T-helper 1 cell treated with Interleukin-12 subunit alpha and Interleukin-12 subunit beta and Interleukin-4 antibody, amounts not matched to agents 30 μg/mL and 1 μg/mL, for 36 hours (primary cell): ENCODE results near the gene HSD11B2.

ENCODE experiments used
- H3K27ac Mint-ChIP-seq: one replicate; pipeline ENCODE4 v1.8.0; 2021; ENCODE audit warnings: mild to moderate bottlenecking, mixed read lengths
- H3K27me3 Mint-ChIP-seq: one replicate; pipeline ENCODE4 v1.8.0; 2021; ENCODE audit warnings: low read depth, mixed read lengths
- H3K36me3 Mint-ChIP-seq: one replicate; pipeline ENCODE4 v1.8.0; 2021; ENCODE audit warnings: low read depth, mixed read lengths
- H3K4me1 Mint-ChIP-seq: one replicate; pipeline ENCODE4 v1.8.0; 2021; ENCODE audit warnings: low read depth, mixed read lengths
- H3K4me3 Mint-ChIP-seq: one replicate; pipeline ENCODE4 v1.8.0; 2021; ENCODE audit warnings: mild to moderate bottlenecking, moderate library complexity, mixed read lengths
- H3K9me3 Mint-ChIP-seq: one replicate; pipeline ENCODE4 v1.8.0; 2021; ENCODE audit warnings: mixed read lengths

The HSD11B2 gene

DNA sequence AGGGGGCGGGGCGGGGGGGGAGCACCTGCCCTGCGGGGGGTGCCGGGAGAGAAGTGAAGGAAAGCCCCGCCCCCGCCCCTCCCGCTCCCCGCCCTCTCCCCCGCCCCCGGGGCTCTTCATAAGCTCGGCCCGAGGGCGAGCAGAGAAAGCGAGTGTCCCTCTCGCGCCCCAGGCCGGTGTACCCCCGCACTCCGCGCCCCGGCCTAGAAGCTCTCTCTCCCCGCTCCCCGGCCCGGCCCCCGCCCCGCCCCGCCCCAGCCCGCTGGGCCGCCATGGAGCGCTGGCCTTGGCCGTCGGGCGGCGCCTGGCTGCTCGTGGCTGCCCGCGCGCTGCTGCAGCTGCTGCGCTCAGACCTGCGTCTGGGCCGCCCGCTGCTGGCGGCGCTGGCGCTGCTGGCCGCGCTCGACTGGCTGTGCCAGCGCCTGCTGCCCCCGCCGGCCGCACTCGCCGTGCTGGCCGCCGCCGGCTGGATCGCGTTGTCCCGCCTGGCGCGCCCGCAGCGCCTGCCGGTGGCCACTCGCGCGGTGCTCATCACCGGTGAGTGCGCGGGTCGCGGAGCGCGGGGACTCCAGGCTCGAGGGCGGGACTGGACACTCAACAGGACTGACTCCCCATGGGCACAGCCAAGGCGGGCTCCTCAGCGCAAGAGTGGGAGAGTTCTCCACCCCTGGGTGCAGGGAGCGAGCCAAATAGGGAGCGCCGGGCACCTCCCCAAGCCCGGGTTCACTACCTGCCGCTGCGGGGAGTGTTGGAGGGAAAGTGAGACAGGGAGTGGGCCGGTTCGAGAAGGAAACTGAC lies at the start of gene HSD11B2:
Gene HSD11B2 (plus strand): TSS at position 145 of the 798 bp plus-strand sequence. CDS start 128 bp downstream, at position 273.
- Mint-ChIP-seq H3K4me3 (peak within 1 kb of the TSS; percentile 75), H3K9me3 (no peaks in the 10 kb centered on the region), H3K4me1 (peaks cover 5% of the 10 kb centered on the region), H3K27ac (peak within 1 kb of the TSS; percentile 15), H3K36me3 (peaks cover 2% of the 10 kb centered on the region), H3K27me3 (peaks cover 50% of the 10 kb centered on the region)

DNA sequence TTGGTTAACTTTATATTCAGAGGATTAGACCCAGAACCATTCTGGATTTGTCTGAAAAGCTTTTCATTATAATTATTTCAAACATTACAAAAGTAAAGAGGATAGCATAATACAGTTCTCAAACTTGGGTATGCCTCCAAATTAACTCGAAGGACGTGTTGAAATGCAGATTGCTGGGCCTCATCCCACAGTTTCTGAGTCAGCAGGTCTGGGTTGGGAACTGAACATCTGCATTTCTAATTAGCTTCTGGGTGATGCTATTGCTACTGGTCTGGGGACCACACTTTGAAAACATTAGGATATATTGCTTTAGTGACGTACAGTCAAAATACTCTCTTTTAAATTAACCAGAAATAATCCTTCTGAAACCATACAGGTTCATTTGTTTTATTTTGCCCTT lies 47.6 kb upstream of the HSD11B2 start:
- Mint-ChIP-seq H3K27me3 (peaks cover 18% of the 10 kb centered on the region), H3K4me3 (no peak overlapping the region), H3K36me3 (no peaks in the 10 kb centered on the region), H3K4me1 (no peaks in the 10 kb centered on the region), H3K27ac (no peak overlapping the region), H3K9me3 (no peaks in the 10 kb centered on the region)

DNA sequence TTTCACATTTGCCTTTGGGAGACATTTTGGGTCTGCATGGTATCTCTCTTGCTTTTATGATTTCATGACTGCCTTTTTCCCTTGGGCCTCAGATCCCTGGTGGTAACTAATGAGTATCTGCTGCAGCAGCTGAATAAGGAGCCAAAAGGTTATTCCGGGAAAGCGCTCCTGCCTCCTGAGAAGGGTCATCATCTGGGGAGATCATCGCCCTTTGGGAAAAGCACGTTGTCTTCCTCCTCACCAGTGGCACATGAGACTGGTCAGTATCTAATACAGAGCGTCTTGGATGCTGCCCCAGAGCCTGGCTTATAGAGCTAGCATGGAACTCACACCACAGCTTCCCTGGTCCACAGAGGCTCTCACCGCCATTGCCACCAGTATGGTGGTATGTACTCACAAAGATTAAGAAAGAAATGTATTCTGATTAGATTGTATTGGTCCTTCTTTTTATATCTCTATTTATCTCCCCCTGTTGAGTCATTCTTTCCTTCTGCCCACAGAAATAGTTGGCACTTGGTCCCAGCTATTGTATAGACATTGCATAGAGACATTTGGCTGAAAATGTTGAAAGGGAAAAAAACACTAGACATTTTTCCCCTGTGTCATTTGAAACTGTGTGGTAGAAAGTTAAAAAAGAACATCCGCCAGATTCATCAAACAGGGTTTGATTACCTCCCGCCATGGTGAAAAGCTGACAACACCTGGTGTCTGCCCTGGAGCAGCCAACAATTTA lies 46.0 kb upstream of the HSD11B2 start:
- Mint-ChIP-seq H3K4me1 (no peaks in the 10 kb centered on the region), H3K4me3 (no peak overlapping the region), H3K36me3 (no peaks in the 10 kb centered on the region), H3K9me3 (no peaks in the 10 kb centered on the region), H3K27ac (no peak overlapping the region), H3K27me3 (peaks cover 18% of the 10 kb centered on the region)

DNA sequence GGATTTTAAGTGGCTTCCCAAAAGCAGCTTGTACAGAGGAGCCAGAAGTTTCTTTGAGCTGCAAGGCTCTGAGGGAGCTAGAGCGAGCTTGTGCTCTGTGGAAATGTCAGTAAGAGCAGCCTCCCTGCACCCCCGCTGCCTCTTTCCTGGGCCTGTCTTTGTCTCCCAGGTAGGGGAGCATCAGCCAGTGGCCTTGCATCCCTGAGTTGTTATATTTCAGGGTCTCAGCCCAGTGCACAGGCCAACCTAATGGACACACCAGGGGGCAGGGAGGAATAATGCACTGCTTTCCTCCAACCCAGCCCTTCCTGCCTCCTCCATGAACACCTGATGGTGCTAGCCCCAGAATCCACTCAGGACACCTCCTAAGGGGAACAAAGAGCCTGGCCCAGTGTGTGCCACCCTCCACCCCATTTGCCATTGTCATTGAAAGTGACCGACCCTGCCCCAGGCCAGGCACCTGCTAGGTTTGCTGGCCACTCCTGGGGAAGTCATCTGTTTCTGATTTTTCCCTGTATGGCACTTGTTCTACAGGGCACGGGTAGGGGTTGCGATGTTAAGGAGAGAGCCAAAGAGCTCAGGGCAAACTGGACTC lies 44.0 kb upstream of the HSD11B2 start:
- Mint-ChIP-seq H3K4me3 (no peak overlapping the region), H3K27ac (no peak overlapping the region), H3K4me1 (no peaks in the 10 kb centered on the region), H3K27me3 (peaks cover 29% of the 10 kb centered on the region), H3K9me3 (no peaks in the 10 kb centered on the region), H3K36me3 (no peaks in the 10 kb centered on the region)

DNA sequence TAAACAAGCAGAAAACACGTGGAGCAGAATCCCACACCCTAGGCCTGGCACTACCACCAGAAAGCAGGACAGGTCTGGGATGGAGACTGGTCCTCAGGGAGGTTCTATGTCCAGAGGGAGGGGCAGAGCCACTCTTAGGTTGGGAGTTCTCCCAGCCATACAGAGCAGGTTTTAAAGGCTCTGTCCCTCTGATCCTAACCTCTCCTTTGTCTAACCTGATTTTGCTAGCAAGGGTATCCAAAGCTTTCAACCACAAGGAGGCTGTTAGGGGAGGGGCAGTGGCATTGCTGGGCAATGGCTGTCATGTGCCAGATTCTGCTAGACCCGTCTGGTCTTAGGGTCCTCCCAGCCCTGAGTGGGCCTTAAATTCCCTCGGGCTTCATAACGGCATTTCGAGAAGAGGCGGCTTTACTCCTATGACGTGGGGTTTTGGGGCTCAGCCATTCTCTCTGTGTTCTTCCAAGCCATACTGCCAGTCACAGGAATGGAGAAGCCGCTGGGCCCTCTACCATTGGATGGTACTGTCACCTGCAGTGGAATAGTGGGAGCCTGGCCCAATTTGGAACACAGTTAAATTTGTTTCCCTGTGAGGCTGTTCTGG lies 43.3 kb upstream of the HSD11B2 start:
- Mint-ChIP-seq H3K4me3 (no peak overlapping the region), H3K9me3 (no peaks in the 10 kb centered on the region), H3K27me3 (peaks cover 35% of the 10 kb centered on the region), H3K4me1 (no peaks in the 10 kb centered on the region), H3K27ac (no peak overlapping the region), H3K36me3 (no peaks in the 10 kb centered on the region)

DNA sequence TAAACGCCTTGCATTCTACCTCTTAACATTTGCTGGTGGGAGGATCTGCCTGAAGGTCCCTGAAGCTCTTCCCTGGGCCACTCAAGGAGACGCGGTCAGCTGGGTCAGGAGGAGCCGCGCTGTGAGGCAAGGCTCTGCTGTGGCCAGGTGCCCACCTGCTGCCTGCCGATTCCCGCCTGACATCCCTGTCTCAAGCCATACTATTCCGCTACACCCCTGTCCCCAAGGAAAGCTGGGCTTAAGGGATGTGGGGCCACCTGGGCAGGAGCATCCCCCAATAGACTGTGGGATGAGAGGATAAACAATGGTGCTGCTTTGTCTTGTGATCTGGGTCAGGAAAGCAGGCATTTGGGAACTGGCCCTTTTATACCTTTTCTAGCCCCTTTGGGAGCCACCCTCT lies 42.7 kb upstream of the HSD11B2 start:
- no peak overlapping the region for H3K4me3 Mint-ChIP-seq
- no peak overlapping the region for H3K27ac Mint-ChIP-seq
- no peaks in the 10 kb centered on the region for H3K9me3 Mint-ChIP-seq
- no peaks in the 10 kb centered on the region for H3K36me3 Mint-ChIP-seq
- H3K4me1 Mint-ChIP-seq = no peaks in the 10 kb centered on the region
- peaks cover 38% of the 10 kb centered on the region for H3K27me3 Mint-ChIP-seq

DNA sequence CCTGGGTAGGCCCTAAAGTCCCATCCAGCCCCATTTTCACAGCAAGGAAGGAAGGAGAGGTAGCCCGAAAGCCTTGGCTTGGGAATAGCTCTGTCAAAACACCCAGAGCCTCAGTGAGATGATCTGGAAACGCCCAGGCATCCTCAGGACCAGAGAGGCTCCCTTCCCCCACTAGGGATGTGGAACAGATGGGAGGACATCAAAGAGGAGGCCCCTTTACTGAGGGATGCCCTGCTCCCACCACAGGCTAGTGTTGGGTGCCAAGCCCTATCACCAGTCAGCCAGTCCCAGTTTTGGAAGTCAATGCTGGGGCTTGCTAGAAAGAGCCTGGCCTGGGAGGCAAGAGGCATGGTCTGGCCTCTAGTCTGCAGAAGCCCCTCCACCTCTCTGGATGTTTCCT lies 42.3 kb upstream of the HSD11B2 start:
- H3K27ac Mint-ChIP-seq = no peak overlapping the region
- no peak overlapping the region for H3K4me3 Mint-ChIP-seq
- no peaks in the 10 kb centered on the region for H3K9me3 Mint-ChIP-seq
- no peaks in the 10 kb centered on the region for H3K36me3 Mint-ChIP-seq
- no peaks in the 10 kb centered on the region for H3K4me1 Mint-ChIP-seq
- peaks cover 39% of the 10 kb centered on the region for H3K27me3 Mint-ChIP-seq

DNA sequence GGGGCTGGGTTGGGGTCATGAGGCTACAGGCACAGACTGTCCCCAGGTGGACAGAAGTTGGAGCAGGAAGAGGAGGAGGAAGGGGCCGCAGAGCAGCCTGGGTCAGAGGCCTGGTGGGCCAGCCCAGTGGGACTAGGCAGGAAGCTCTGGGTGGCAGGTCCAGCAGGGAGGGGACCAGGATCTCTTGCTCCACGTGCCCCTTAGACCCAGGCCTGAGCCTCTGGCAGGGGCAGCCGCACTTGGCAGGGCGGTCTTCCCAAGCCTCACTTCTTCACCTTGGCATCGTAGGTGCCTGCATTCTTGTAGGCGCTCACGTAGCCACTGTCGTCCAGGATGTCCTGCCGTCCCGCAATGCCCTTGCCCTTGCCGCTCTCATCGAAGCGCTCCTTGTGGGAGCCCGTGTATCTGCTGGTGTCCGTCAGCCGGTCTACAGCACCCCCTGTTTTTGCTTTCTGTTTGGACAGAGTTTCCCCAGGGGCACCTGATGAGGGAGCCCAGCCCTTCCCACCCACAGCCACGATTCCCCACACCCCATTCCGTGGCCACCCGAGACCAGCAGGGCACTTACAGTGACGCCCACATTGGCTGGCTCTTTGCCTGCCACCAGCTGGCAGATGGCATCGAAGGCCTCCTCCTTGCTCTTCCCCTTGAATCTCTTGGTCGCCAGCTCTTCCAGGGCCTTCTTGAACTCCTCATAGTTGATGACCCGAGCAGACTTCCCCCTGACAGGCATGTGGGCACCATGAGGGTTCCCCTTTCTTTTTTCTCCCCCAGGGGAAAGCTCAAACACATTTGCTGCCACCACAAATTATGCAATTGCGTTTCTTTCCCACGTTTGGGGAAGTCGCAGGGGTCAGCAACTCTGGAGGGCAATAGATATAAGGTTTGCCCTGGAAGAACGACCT lies 40.8 kb upstream of the HSD11B2 start:
- peaks cover 4% of the 10 kb centered on the region for H3K4me1 Mint-ChIP-seq

DNA sequence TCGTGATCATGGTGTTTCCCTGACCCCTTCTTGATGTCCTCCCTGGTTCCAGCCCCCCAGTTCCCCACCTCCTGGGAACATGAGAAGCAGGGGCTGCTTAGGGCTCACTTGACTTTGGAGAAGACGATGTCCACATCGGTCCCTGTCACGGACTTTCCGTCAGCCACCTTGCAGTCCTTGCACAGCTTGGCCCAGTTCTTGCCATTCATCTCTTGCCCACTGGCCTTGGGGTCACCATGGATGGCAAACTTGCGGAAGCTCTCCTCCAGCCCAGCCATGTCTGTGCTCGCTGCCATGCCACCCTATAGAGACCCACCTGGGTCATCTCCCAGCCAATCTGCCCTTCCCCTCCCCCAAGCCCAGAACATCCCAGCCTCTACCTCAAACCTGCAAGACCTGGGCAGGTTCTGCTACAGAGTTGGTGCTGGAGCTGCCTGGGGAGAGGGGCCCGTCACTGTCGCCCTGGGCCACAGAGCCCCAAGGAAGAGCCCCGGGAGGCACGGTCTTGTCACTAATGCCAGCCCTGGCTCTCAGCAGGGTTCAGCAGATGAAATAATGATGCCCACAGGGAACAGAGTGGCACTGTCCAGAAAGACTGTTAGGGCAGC lies 40.0 kb upstream of the HSD11B2 start:
- Mint-ChIP-seq H3K9me3 (no peaks in the 10 kb centered on the region), H3K27me3 (peaks cover 47% of the 10 kb centered on the region), H3K36me3 (no peaks in the 10 kb centered on the region), H3K4me1 (peaks cover 8% of the 10 kb centered on the region), H3K4me3 (no peak overlapping the region), H3K27ac (no peak overlapping the region)

More for the DNA sequence above, 40.8 kb upstream of the HSD11B2 start:
- Mint-ChIP-seq H3K9me3 (no peaks in the 10 kb centered on the region), H3K27me3 (peaks cover 47% of the 10 kb centered on the region), H3K4me3 (no peak overlapping the region), H3K36me3 (no peaks in the 10 kb centered on the region), H3K27ac (no peak overlapping the region)

DNA sequence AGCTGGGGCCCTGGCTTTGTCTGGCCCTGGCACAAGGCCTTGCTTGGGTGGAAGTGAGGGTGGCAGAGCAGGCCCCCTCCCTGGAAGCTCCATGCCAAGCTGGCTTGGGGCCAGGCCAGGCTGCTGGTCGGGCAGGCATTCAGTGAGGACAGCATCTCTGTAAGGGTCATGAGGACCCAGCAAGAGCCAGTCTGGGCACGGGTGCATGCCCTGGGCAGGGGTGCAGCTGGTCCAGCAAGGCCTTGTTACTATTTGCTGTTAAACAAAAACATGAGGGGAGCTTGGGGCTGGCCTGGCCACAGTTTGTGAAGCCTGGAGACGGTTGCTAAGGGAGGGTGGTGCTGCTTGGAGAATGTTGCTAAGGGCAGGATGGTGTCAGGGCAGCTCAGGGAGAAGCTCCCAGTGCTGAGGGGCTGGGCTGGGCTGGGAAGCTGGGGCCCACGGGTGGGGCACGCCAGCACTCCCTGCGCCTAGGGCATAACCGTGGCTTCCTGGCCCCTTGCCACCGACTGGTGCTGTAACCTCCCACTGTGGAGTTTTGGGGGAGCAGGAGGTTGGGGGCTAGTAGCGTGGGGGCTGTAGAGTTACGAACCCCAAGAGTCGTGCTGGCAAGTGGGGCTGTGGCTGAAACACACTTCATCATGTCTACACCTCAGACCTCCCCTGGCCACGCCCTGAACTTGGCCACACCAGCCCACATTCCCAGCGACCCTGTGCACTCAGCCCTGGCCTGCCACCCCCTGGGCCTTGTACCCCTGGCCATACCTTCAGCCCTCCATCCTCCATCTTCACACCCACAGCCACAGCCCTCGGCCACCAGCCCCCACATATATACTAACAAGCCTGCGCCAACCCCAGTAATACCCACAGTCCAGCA lies 39.3 kb upstream of the HSD11B2 start:
- Mint-ChIP-seq H3K4me3 (no peak overlapping the region), H3K36me3 (no peaks in the 10 kb centered on the region), H3K4me1 (peaks cover 8% of the 10 kb centered on the region), H3K9me3 (no peaks in the 10 kb centered on the region), H3K27me3 (peaks cover 41% of the 10 kb centered on the region), H3K27ac (no peak overlapping the region)

DNA sequence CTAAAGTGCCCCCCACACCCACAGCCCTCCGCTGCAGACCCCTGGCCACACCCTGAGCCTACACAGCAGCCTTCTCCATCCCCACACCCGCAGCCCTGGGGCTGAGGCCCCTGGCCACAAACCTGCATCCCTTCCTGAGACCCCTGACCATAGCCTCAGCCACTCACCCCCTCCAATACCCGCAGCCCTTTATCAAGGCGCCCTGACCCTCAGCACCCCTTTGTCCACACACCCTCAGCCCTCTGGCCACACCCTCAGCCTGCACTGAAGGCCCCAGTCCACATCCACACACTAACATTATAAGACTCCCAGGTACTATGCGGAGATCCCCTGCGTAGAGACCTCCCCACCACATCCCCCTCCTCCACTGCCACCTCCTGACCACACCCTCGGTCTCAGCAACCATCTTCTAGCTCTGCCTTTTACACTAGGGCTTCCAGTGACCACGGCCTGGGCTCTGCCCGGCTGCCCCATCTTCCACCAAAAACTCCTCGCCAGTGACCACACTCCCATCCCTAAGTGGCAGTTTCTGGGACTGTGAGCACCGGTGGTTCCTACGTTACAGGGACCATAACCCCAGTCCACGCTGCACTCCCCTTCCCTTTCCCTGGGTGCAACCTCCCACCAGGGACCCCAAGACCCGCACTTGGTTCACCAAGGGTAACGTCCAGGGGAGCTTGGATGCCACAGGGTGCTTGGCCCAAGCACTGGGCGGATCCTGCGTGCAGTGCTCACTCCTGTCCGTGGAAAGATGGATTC lies 38.4 kb upstream of the HSD11B2 start:
- H3K36me3 Mint-ChIP-seq = no peaks in the 10 kb centered on the region
- no peak overlapping the region for H3K27ac Mint-ChIP-seq
- no peak overlapping the region for H3K4me3 Mint-ChIP-seq
- H3K9me3 Mint-ChIP-seq = no peaks in the 10 kb centered on the region
- H3K4me1 Mint-ChIP-seq = peaks cover 8% of the 10 kb centered on the region
- H3K27me3 Mint-ChIP-seq = peaks cover 41% of the 10 kb centered on the region

DNA sequence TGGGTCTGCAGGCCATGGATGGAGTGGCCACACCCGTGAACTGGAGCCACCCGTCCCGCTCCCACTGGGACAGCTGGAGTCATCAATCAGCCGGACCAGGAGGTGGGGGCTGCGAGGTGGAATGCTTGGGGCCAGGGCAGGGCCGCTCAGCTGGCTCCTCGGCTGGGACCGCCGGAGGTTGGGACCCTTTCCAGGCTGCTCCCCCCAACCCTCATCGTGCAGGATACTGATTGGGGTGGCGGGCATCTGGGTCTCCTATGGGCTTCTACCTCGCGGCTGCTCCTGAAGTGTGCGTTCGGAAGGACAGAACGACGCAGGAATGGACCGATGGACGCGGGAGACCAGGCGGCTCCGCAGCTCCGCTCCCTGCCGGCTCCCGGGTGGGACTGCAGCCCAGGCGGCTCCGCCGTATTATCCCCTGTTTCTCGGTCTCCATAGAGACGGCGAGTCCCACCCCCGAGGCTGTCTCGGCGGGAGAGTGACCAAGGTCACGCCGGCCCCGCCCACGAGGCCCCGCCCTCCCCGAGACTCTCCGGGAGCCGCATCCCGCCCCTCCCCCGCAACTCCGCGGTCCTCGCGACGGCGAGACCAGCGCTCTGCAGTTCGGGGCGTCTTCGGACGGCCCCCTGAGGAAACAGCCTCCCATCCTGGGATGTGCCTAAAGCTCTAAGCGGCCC lies 37.7 kb upstream of the HSD11B2 start, which contains the start of gene TPPP3:
Gene TPPP3 (minus strand): TSS at position 388 of the 677 bp plus-strand sequence. CDS start 2,387 bp downstream, outside the sequence.
- Mint-ChIP-seq H3K27me3 (peaks cover 41% of the 10 kb centered on the region), H3K27ac (no peak within 1 kb of the TSS), H3K4me1 (peaks cover 8% of the 10 kb centered on the region), H3K4me3 (peak within 1 kb of the TSS; percentile 25), H3K9me3 (no peaks in the 10 kb centered on the region), H3K36me3 (no peaks in the 10 kb centered on the region)
